ENCODE data around the gene ENAH. TPM values are rescaled to one million over a fixed set of nuclear protein-coding genes. Genes with fewer than 3 reads are reported as not detected.

Gene ENAH
- polyA plus RNA-seq, 3 donors: 0.12 TPM; not detected in 2

GRCh38 chr1:225485226-225485625, 167.7 kb downstream of the ENAH start:
- no peaks in the 10 kb centered on the region for H3K36me3 ChIP-seq (replicated peaks in 1 of 2; ENCODE audit: control insufficient read depth in 1 of 2, insufficient read depth in 2 of 2, low read length in 2 of 2)
- TF ChIP-seq, protein P1, sequence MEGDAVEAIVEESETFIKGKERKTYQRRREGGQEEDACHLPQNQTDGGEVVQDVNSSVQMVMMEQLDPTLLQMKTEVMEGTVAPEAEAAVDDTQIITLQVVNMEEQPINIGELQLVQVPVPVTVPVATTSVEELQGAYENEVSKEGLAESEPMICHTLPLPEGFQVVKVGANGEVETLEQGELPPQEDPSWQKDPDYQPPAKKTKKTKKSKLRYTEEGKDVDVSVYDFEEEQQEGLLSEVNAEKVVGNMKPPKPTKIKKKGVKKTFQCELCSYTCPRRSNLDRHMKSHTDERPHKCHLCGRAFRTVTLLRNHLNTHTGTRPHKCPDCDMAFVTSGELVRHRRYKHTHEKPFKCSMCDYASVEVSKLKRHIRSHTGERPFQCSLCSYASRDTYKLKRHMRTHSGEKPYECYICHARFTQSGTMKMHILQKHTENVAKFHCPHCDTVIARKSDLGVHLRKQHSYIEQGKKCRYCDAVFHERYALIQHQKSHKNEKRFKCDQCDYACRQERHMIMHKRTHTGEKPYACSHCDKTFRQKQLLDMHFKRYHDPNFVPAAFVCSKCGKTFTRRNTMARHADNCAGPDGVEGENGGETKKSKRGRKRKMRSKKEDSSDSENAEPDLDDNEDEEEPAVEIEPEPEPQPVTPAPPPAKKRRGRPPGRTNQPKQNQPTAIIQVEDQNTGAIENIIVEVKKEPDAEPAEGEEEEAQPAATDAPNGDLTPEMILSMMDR (IDR thresholded peaks at IDR 0.05): no peak
- H4K20me1 ChIP-seq (ENCODE audit: insufficient read depth, low read length): no peaks in the 10 kb centered on the region
- no peak overlapping the region for H3K27ac ChIP-seq (ENCODE audit: low read depth in 1 of 2, low read length in 2 of 2)
- no peak for DNase-seq
- H3K36me3 Mint-ChIP-seq: no peaks in the 10 kb centered on the region
- H3K4me3 Mint-ChIP-seq: no peak overlapping the region
- H3K79me2 ChIP-seq (ENCODE audit: insufficient read depth, low read length): no peaks in the 10 kb centered on the region
- no peak overlapping the region for H3K27ac Mint-ChIP-seq
- WGBS (ENCODE audit: insufficient coverage): 100% methylated on average over 1 of the region's 3 CpGs
- no peaks in the 10 kb centered on the region for H3K9me3 Mint-ChIP-seq
- H3K4me3 ChIP-seq (replicated peaks in 1 of 3; ENCODE audit: low read depth in 2 of 3, low read length in 3 of 3): no peak overlapping the region
- H2AFZ ChIP-seq (ENCODE audit: insufficient read depth, low read depth, low read length, poor library complexity, severe bottlenecking): no peak overlapping the region
- H3K4me2 ChIP-seq (replicated peaks; ENCODE audit: extremely low read depth, low read length, poor library complexity, severe bottlenecking): no peak overlapping the region
- intact Hi-C loops (cut with micrococcal nuclease): no loop called here
- no peaks in the 10 kb centered on the region for H3K4me1 ChIP-seq (ENCODE audit: control insufficient read depth in 1 of 2, insufficient read depth in 2 of 2, low read length in 2 of 2)
- no peaks in the 10 kb centered on the region for H3K9me3 ChIP-seq (replicated peaks in 1 of 2; ENCODE audit: control insufficient read depth in 1 of 2, insufficient read depth in 1 of 2, low read length in 2 of 2)
- H3K27me3 ChIP-seq (ENCODE audit: control insufficient read depth in 2 of 2, insufficient read depth in 2 of 2, low read length in 2 of 2): no peaks in the 10 kb centered on the region
- H3K4me1 Mint-ChIP-seq: peaks cover 7% of the 10 kb centered on the region
- no peak overlapping the region for H3K9ac ChIP-seq (ENCODE audit: insufficient read depth, low read length, poor library complexity, severe bottlenecking)
- peaks cover 0 to 4% (median 0%) of the 10 kb centered on the region in 3 donors for H3K27me3 Mint-ChIP-seq (ENCODE audit: low read depth in 3 of 3)

GRCh38 chr1:225484657-225485214, 168.2 kb downstream of the ENAH start:
- Mint-ChIP-seq H3K4me3 (no peak overlapping the region), H3K9me3 (no peaks in the 10 kb centered on the region), H3K4me1 (peaks cover 7% of the 10 kb centered on the region), H3K36me3 (no peaks in the 10 kb centered on the region), H3K27me3 (ENCODE audit: low read depth in 3 of 3) (peaks cover 0 to 5% (median 0%) of the 10 kb centered on the region in 3 donors), H3K27ac (no peak overlapping the region)
- H3K36me3 ChIP-seq (replicated peaks in 1 of 2; ENCODE audit: control insufficient read depth in 1 of 2, insufficient read depth in 2 of 2, low read length in 2 of 2): no peaks in the 10 kb centered on the region
- TF ChIP-seq, protein P1 (IDR thresholded peaks at IDR 0.05): no peak
- H3K9ac ChIP-seq (ENCODE audit: insufficient read depth, low read length, poor library complexity, severe bottlenecking): no peak overlapping the region
- no peak overlapping the region for H3K4me3 ChIP-seq (replicated peaks in 1 of 3; ENCODE audit: low read depth in 2 of 3, low read length in 3 of 3)
- H3K4me2 ChIP-seq (replicated peaks; ENCODE audit: extremely low read depth, low read length, poor library complexity, severe bottlenecking): no peak overlapping the region
- 78% methylated on average over 3 of the region's 10 CpGs for WGBS (ENCODE audit: insufficient coverage)
- H3K9me3 ChIP-seq (replicated peaks in 1 of 2; ENCODE audit: control insufficient read depth in 1 of 2, insufficient read depth in 1 of 2, low read length in 2 of 2): no peaks in the 10 kb centered on the region
- no peak overlapping the region for H3K27ac ChIP-seq (ENCODE audit: low read depth in 1 of 2, low read length in 2 of 2)
- no peaks in the 10 kb centered on the region for H3K79me2 ChIP-seq (ENCODE audit: insufficient read depth, low read length)
- H2AFZ ChIP-seq (ENCODE audit: insufficient read depth, low read depth, low read length, poor library complexity, severe bottlenecking): no peak overlapping the region
- H3K27me3 ChIP-seq (ENCODE audit: control insufficient read depth in 2 of 2, insufficient read depth in 2 of 2, low read length in 2 of 2): no peaks in the 10 kb centered on the region
- no peaks in the 10 kb centered on the region for H3K4me1 ChIP-seq (ENCODE audit: control insufficient read depth in 1 of 2, insufficient read depth in 2 of 2, low read length in 2 of 2)
- intact Hi-C loops (cut with micrococcal nuclease): no loop called here
- no peak for DNase-seq
- no peaks in the 10 kb centered on the region for H4K20me1 ChIP-seq (ENCODE audit: insufficient read depth, low read length)
